HL-60/S4 (cell line): ENCODE data around the gene STX11.
"Not testable (repeated sequence)": the region's sequence is repeated elsewhere in the genome, so short reads cannot be mapped to it uniquely, and the experiment has no call there.

Experiments used
- in situ Hi-C: fragments of 300-500 bp; cut with MboI; formaldehyde crosslinking; loops from 2 replicates; pipeline ENCODE4 v1.14.3; 2022; ENCODE audit warnings: low sequenced_read_pairs

Gene STX11

GRCh38 chr6:144149894-144150709 is at the start of gene STX11:
Gene STX11 (plus strand): TSS chr6:144150517. CDS start chr6:144186628, 36,111 bp downstream.
- in situ Hi-C loops: no loop called here

GRCh38 chr6:144103026-144103563 is 47.2 kb upstream of the STX11 start:
- in situ Hi-C loops: loop anchor here (5.0 to 10.0 kb wide), 2 partner anchors 119 to 382 kb away; no protein-coding TSS in a partner anchor

- in situ Hi-C loops: loop anchor here (5.0 to 10.0 kb wide), 2 partner anchors 118 to 380 kb away; no protein-coding TSS in a partner anchor
Measured at GRCh38 chr6:144104488-144104887, 45.8 kb upstream of the STX11 start.

- in situ Hi-C loops: loop anchor here (5.0 to 10.0 kb wide), 2 partner anchors 117 to 380 kb away; no protein-coding TSS in a partner anchor
Measured at GRCh38 chr6:144104898-144105487, 45.3 kb upstream of the STX11 start.

GRCh38 chr6:144106206-144106605 is 44.1 kb upstream of the STX11 start:
- in situ Hi-C loops: loop anchor here (10.0 kb wide), 1 partner anchor 379 kb away; no protein-coding TSS in a partner anchor

GRCh38 chr6:144110210-144110609 is 40.1 kb upstream of the STX11 start:
- in situ Hi-C loops: no loop called here

- in situ Hi-C loops: no loop called here
Measured at GRCh38 chr6:144113366-144113765, 37.0 kb upstream of the STX11 start.

GRCh38 chr6:144115219-144115618 is 35.1 kb upstream of the STX11 start:
- in situ Hi-C loops: no loop called here

GRCh38 chr6:144119376-144119775 is 30.9 kb upstream of the STX11 start:
- in situ Hi-C loops: no loop called here

- in situ Hi-C loops: no loop called here
Measured at GRCh38 chr6:144122861-144123260, 27.5 kb upstream of the STX11 start.

- in situ Hi-C loops: no loop called here
Measured at GRCh38 chr6:144123421-144123820, 26.9 kb upstream of the STX11 start.

- in situ Hi-C loops: no loop called here
Measured at GRCh38 chr6:144123836-144124235, 26.5 kb upstream of the STX11 start.

- in situ Hi-C loops: no loop called here
Measured at GRCh38 chr6:144127097-144127496, 23.2 kb upstream of the STX11 start.

- in situ Hi-C loops: no loop called here
Measured at GRCh38 chr6:144129469-144129868, 20.8 kb upstream of the STX11 start.

GRCh38 chr6:144131248-144131709 is 19.0 kb upstream of the STX11 start:
- in situ Hi-C loops: no loop called here

GRCh38 chr6:144132167-144132690 is 18.1 kb upstream of the STX11 start:
- in situ Hi-C loops: not testable (repeated sequence)

- in situ Hi-C loops: no loop called here
Measured at GRCh38 chr6:144133225-144133821, 17.0 kb upstream of the STX11 start.

GRCh38 chr6:144134176-144134575 is 16.1 kb upstream of the STX11 start:
- in situ Hi-C loops: no loop called here

GRCh38 chr6:144134737-144135136 is 15.6 kb upstream of the STX11 start:
- in situ Hi-C loops: no loop called here

GRCh38 chr6:144138542-144138941 is 11.8 kb upstream of the STX11 start:
- in situ Hi-C loops: no loop called here

GRCh38 chr6:144139817-144140216 is 10.5 kb upstream of the STX11 start:
- in situ Hi-C loops: no loop called here
